GM18502 (cell line): ENCODE data around the gene TMEM143.
"Not testable (repeated sequence)": the region's sequence is repeated elsewhere in the genome, so short reads cannot be mapped to it uniquely, and the experiment has no call there.

Experiments used
- ATAC-seq: cut with Tn5 transposase; IDR thresholded peaks from one replicate; pipeline ENCODE4 v1.9.1; 2021; ENCODE audit warnings: mild to moderate bottlenecking; ENCODE audit not compliant: unreplicated experiment, poor library complexity

TMEM143 gene

DNA sequence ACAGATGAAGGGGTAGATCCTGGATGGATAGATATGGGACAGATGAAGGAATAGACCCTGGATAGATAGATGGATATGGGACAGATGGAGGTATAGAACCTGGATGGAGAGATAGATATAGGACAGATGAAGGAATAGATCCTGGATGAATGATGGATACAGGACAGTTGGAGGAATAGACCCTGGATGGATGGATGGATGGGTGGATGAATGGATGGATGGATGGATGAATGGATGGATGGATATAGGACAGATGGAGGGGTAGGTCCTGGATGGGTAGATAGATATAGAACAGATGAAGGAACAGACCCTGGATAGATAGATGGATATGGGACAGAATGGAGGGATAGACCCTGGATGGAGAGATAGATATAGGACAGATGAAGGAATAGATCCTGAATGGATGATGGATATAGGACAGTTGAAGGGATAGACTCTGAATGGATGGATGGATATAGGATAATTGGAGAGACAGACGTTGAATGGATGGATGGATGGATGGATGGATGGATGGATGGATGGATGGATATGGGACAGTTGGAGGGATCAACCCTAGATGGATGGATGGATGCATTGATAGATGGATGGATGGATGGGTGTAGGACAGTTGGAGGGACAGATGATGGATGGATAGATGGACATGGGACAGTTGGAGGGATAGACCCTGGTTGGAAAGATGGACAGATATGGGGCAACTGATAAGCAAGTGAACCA is 61.7 kb downstream of the TMEM143 start:
- ATAC-seq = no peak

DNA sequence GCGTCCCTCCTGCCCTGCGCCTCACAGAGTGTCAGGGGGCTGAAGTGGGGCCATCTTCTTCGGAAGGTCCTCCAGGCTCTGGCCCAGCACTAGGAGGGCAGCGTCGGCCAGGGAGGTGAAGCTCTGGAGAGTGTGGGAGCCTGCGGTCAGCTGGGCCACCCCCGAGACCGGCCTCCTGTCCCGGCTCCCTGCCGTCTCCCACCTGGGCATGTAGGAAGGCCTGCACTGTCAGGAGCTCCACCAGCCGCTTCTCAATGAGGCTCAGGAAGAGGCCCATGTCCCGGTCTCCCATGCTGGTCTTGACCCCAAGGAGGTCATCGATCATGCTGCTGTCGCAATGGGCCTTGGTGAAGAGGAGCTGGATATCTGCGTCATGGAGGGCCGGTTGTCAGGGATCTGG is 65.8 kb downstream of the TMEM143 start:
- no peak for ATAC-seq

DNA sequence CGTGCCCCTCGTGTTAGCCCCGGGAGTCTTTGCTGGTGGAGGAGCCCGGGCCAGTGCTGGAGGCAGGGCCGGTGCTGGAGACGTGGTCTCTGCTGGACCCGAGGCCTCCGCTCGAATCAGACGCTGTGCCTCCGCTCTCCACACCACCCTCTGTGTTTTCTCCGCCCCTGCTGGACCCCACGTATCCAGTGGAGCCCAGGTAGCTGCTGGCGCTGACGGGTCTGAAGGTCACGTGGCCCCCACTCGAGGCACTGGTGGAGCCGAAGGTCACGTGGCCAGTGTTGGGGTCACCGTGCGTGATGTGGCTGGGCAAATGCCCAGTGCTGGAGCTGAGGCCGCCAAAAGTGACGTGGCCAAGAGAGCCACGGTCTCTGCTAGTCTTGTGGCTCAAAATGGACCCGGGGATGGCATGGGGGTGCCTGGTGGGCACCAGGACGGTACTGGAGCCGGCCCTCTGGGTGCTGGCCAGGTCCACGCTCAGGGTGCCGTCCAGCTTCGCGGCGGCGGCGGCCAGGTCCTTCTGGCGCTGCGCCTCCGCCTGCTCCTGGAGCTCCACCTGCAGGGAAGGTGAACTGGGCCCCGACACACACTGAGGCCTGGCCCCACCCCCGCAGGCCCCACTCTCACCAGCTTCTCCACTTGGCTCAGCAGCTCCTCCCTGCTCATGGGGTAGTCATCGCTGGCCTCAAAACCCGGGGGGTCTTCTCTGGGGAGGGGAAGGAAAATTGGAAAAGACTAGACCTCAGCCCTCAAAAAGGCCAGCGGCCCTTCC is 66.6 kb downstream of the TMEM143 start:
- no peak for ATAC-seq

DNA sequence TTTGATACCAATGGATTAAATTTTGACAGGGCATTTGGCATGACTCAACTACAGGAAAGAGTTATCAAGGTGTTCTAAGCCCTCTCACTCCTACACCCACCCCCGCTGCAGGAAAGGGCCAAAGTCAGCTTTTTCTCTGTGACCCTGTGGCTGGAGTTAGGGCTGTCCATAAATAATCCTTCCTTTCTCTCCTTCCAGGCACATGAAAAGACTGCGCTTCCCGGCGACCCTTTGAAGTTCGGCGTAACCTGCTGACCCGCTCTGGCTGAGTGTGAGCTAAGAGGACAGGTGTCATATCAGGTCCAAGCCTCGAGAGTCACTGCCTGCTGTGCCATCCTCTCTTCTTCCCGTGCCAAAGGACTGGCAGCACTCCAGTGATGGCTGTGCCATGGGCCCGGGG is 68.3 kb downstream of the TMEM143 start:
- ATAC-seq = no peak

DNA sequence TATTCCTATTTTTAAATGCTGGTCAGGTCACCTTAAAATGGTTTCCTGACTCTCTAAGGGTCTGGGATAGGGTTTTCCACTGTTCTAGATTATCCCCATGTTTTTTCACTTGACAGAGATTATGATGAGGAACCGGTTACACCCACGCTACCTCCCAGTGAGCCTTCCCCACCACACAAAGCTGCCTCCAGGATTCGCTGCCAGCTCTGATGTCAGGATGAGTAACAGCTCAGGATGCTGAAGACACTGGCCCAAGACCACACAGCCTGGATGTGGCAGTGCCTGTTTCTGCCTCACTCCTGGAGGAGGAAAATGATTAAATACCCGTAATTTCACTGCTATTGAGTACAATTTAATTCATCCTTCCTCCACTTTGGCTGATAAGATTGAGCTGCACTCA is 70.9 kb downstream of the TMEM143 start:
- ATAC-seq = no peak

DNA sequence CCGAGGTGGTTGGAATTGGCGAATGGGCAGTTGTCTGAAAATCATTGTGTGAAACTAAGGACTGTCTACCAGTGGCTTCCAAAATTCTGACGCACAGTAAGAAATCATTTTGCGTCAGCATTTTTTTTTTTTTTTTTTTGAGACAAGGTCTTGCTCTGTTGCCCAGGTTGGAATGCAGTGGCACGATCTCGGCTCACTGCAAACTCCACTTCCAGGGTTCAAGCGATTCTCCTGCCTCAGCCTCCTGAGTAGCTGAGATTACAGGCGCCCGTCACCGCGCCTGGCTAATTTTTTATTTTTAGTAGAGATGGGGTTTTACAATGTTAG is 72.3 kb downstream of the TMEM143 start:
- ATAC-seq = not testable (repeated sequence)

DNA sequence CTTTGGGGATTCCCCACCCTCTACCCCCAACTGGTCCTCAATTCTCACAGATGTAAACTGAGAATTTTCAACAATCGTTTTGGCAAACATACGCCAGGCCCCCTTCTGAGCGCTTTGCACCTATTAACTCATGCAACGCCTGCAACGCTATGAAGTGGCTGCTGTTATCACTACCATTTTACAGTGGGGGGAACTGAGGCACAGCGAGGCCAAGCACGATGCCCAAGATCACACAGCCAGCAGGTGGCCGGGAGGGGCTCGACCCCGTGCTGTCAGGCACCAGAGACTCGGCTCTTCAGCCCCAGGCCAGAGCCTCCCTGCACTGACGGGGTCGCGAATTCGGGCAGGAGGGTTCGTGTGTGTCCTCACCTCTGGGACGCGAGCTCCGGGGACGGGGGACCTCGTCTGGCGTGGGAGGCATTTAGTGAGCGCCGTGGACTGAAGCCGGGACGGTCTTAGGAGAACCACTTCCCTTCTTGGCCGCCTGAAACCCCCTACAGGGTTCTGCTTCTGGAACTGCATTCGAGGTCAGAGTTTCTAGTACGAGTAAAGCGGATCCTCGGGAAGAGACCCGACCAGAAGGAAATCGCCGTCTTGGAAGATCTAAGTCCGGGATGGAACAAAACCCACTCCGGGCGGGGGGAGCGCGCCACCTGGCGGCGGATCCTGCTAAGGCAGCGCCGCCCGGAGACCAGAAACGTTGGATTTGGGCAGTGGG is 72.8 kb downstream of the TMEM143 start:
- no peak for ATAC-seq

DNA sequence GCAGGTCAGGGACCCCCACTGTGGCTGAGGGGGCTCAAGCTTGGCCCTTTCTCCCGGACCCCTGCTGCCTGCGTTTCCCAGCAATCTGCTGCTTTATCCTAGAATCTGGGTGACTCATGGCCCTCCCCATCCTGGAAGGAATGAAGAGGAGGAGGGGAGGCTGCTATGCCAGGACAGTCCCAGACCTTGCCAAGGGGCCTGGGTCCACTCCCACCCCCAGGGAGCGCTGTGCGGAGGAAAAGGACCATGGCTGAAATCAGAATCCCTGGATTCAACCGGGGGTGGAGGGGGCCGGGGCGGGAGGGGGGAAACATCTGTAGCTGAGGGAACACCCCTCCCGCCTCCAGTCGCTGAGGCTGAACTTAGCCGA is 73.4 kb downstream of the TMEM143 start:
- no peak for ATAC-seq

DNA sequence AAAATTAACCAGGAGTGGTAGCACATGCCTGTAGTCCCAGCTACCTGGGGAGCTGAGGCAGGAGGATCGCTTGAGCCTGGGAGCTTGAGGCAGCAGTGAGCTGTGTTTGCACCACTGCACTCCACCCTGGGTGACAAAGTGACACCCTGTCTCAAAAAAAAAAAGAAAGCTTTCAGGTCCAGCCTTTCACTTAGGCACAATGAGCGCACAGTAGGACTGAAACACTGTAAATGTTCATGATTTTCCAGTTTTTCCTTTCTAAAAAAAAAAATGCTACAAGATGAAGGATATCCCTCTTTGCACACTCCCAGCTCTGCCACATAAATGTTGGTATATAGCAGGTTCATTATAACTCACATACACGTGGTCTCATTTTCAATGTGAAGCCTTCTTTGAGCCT is 76.0 kb downstream of the TMEM143 start:
- ATAC-seq = no peak

DNA sequence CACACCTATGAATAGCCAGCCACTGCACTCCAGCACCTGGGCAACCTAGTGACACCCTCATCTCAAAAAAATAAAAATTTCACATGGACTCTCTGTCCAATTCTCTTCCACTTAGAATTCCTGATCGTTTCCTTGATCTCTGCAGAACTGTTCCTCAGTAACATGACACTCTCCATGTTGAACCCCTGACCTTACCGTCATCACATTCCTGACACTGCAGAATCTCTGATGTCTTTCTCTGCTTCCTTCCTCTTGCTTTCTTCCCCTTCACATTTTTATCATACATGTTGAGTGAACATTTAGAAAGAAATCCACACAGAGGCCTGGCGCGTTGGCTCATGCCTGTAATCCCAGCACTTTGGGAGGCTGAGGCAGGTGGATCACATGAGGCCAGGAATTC is 78.8 kb downstream of the TMEM143 start:
- no peak for ATAC-seq

DNA sequence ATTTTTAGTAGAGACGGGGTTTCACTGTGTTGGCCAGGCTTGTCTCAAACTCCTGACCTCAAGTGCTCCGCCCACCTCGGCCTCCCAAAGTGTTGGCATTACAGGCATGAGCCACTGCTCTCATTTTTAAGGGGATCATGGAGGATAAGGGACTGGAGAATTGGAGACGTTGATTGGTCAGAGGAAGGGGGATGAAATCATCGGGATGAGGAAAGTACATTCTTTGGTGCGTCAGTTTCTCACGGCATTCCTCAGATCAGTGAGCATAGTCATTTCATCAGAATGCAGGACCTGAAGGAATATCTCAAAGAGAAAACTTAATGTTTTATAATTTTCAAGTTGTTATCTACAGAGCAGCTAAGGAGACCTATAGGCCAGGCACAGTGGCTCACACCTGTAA is 79.8 kb downstream of the TMEM143 start:
- ATAC-seq = no peak
